Spleen (tissue), 11 donors: ENCODE measurements around the gene GRIN1. TPM values are rescaled to one million over a fixed set of nuclear protein-coding genes. Genes with fewer than 3 reads are reported as not detected.

Experiments
- DNase-seq: peaks from one replicate; pipeline ENCODE4 v3.0.0-alpha.2; 2020
- H3K27ac ChIP-seq, 8 donors: fragments of 200-600 bp; sonication (generic) in 7 of 8; 1 replicate in 4 of 8; 2 replicates in 4 of 8; pipeline versions ENCODE4 v1.5.0 to v1.8.0; 2016 to 2021; ENCODE audit warnings: inconsistent platforms in 4 of 8, mild to moderate bottlenecking in 4 of 8, moderate library complexity in 1 of 8
- H3K27me3 ChIP-seq, 7 donors: fragments of 200-600 bp; sonication (generic) in 6 of 7; replicated peaks in 1 of 7; 1 replicate in 4 of 7; 2 replicates in 3 of 7; pipeline versions ENCODE4 v1.5.0 to v1.8.0; 2016 to 2021; ENCODE audit warnings: inconsistent platforms in 3 of 7, mild to moderate bottlenecking in 1 of 7
- H3K36me3 ChIP-seq, 6 donors: fragments of 200-600 bp; sonication (generic) in 5 of 6; 1 replicate in 4 of 6; 2 replicates in 2 of 6; pipeline versions ENCODE4 v1.5.0 to v1.8.0; 2016 to 2021; ENCODE audit warnings: inconsistent platforms in 2 of 6
- H3K4me1 ChIP-seq, 6 donors: fragments of 200-600 bp; sonication (generic) in 5 of 6; 1 replicate in 3 of 6; 2 replicates in 3 of 6; pipeline versions ENCODE4 v1.5.0 to v1.8.0; 2016 to 2021; ENCODE audit warnings: inconsistent platforms in 3 of 6
- H3K4me3 ChIP-seq, 8 donors: fragments of 200-600 bp; sonication (generic) in 7 of 8; 1 replicate in 4 of 8; 2 replicates in 4 of 8; pipeline versions ENCODE4 v1.5.0 to v1.8.0; 2016 to 2021; ENCODE audit warnings: inconsistent platforms in 4 of 8, mild to moderate bottlenecking in 4 of 8, moderate library complexity in 2 of 8
- H3K9me3 ChIP-seq, 8 donors: fragments of 200-600 bp; sonication (generic) in 7 of 8; 1 replicate in 4 of 8; 2 replicates in 4 of 8; pipeline versions ENCODE4 v1.5.0 to v1.8.0; 2016 to 2021; ENCODE audit warnings: inconsistent platforms in 4 of 8
- POLR2A ChIP-seq, 3 donors: fragments of 450-650 bp; IDR thresholded peaks; one replicate each; pipeline ENCODE4 v1.5.1; 2017; ENCODE audit warnings: antibody characterized with exemption in 3 of 3, mild to moderate bottlenecking in 1 of 3
- POLR2AphosphoS5 ChIP-seq, 3 donors: sonication (generic); formaldehyde crosslinking; IDR thresholded peaks; one replicate each; pipeline ENCODE4 v1.5.1; 2017; ENCODE audit warnings: antibody characterized with exemption in 3 of 3
- WGBS, 5 donors: extraction: QIAGEN DNeasy Blood & Tissue Kit in 3 of 5; methylation state at CpG; one replicate each; pipeline versions ENCODE4 v1.1.5 to v1.1.7; 2013 to 2018; 5-methylcytosine and 5-hydroxymethylcytosine counted together
- intact Hi-C: fragments of 100-400 bp; cut with DNase I; formaldehyde crosslinking; loops from one replicate; pipeline ENCODE4 v1.15.0; 2023; ENCODE audit warnings: low total_unique reads
- polyA plus RNA-seq, 3 donors: library from polyadenylated mRNA; stranded (reverse); fragments of 200-250 nt; gene quantifications; one replicate each; pipeline ENCODE4 v1.2.1, GENCODE V29; 2013
- total RNA-seq, 7 donors: library from RNA; depleted of rRNA in 3 of 7; stranded (reverse); fragments of >200 nt in 3 of 7; fragmentation: NEBNext Ultra II Directional in 4 of 7; extraction: Animal tissue kit (Norgen Biotek cat#: 25700) in 4 of 7; gene quantifications; one replicate each; pipeline versions ENCODE4 v1.1.0 to v1.2.1, GENCODE V29; 2016 to 2021
- TF ChIP-seq, protein P1 (sequence below), 11 experiments: fragments of 200-600 bp in 7 of 11; fragments of 450-650 bp in 4 of 11; sonication (generic) in 4 of 11; IDR thresholded peaks in 8 of 11; conservative IDR thresholded peaks in 3 of 11; 1 replicate in 7 of 11; 2 replicates in 4 of 11; pipeline versions ENCODE4 v1.4.0 to v1.8.0; 2016 to 2021; ENCODE audit warnings: antibody characterized with exemption in 11 of 11, inconsistent platforms in 4 of 11, mild to moderate bottlenecking in 1 of 11
- donor health status: healthy with polysubstance abuse.
- donor health status: DM: no; HTN: no; CAD: no; lungs with moderate emphysema.
- donor health status: DM: no; HTN: no; CAD: no.
- donor health status: Bipolar disorder and iron deficiency.
- donor health status: healthy.
- donor health status: DM: no; HTN: no; CAD: no.
- donor health status: DM: yes; HTN: yes; CAD: no.

Gene GRIN1
- total and polyA plus RNA-seq, 10 donors = 0.03 to 0.70 (median 0.05) TPM; not detected in 6

DNA sequence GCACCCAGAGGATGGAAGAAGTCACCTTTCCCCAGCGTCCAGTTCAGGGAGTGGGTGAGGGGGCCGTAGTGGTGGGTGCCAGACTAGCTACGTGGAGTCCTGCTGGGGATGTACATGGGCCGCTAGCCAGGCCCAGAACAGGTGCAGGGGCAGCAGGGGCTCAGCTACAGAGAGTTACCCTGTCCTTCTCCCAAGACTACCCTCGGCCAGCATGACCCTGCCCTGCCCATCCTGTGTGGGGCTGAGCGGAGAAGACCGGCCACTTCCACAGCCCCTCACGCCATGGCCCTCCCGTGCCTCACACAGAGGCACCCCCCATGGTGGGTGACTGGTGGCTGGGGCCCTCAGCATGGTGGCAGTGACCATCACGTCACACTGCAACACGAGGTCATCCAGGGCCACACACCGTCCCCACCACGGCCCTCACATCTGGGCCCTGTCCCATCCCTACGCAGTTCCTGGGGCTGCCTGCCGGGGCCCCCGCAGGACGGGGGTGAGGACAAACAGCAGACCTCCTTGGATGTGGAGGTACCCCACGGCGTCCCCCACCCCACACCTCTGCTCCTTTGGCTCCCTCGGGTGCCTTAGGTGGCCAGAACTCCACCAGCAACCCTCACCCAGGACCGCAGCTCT, 23.4 kb upstream of the GRIN1 start:
- WGBS, 5 donors = 82 to 89% (median 85%) methylated on average over 10 to 21 of the region's 21 CpGs
- H3K4me1 ChIP-seq = peaks cover 8 to 43% (median 22%) of the 10 kb centered on the region in 6 donors
- peak overlapping the region in 5 of 8 donors; percentile 64 to 94 (median 79) for H3K4me3 ChIP-seq
- no peak for TF ChIP-seq POLR2A (IDR thresholded peaks at IDR 0.05)
- TF ChIP-seq, protein P1, sequence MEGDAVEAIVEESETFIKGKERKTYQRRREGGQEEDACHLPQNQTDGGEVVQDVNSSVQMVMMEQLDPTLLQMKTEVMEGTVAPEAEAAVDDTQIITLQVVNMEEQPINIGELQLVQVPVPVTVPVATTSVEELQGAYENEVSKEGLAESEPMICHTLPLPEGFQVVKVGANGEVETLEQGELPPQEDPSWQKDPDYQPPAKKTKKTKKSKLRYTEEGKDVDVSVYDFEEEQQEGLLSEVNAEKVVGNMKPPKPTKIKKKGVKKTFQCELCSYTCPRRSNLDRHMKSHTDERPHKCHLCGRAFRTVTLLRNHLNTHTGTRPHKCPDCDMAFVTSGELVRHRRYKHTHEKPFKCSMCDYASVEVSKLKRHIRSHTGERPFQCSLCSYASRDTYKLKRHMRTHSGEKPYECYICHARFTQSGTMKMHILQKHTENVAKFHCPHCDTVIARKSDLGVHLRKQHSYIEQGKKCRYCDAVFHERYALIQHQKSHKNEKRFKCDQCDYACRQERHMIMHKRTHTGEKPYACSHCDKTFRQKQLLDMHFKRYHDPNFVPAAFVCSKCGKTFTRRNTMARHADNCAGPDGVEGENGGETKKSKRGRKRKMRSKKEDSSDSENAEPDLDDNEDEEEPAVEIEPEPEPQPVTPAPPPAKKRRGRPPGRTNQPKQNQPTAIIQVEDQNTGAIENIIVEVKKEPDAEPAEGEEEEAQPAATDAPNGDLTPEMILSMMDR (IDR thresholded peaks at IDR 0.05 in 8 of 11, conservative IDR thresholded peaks at IDR 0.05 in 3 of 11) = no peak
- TF ChIP-seq POLR2AphosphoS5 (IDR thresholded peaks at IDR 0.05) = no peak
- no peak for DNase-seq
- no peaks in the 10 kb centered on the region for H3K9me3 ChIP-seq
- intact Hi-C loops = loop anchor here (5.0 kb wide), 1 partner anchor 107 kb away; the partner anchor contains the start of gene RNF208
- no peaks in the 10 kb centered on the region for H3K27me3 ChIP-seq
- H3K27ac ChIP-seq = peak overlapping the region in 1 of 8 donors; percentile 79
- peaks cover 0 to 30% (median 23%) of the 10 kb centered on the region in 6 donors for H3K36me3 ChIP-seq

DNA sequence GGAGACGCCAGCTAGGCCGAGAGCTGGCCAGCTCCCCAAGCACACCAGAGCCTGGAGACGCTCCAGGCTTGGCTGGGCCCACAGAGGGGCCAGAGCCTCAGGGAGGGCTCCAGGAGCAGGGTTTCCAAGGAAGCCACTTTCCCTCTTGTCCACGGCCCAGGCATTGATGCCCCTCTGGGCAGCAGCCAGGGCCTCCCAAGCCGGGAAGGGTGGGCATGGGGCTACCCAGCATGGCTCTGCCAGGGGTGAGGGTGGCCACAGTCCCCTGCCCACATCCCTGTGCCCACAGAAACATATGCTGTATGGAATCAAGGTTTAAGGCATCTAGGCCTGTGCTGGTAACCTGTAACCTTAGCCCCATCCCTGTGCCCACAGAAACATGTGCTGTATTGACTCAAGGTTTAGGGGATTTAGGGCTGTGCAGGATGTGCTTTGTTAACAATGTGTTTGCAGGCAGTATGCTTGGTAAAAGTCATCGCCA, 22.9 kb upstream of the GRIN1 start:
- no peaks in the 10 kb centered on the region for H3K27me3 ChIP-seq
- no peak overlapping the region for H3K27ac ChIP-seq
- H3K4me3 ChIP-seq = no peak overlapping the region
- TF ChIP-seq, protein P1 (IDR thresholded peaks at IDR 0.05 in 8 of 11, conservative IDR thresholded peaks at IDR 0.05 in 3 of 11) = no peak
- TF ChIP-seq POLR2AphosphoS5 (IDR thresholded peaks at IDR 0.05) = no peak
- TF ChIP-seq POLR2A (IDR thresholded peaks at IDR 0.05) = no peak
- no peak for DNase-seq
- no peaks in the 10 kb centered on the region for H3K9me3 ChIP-seq
- intact Hi-C loops = loop anchor here (5.0 kb wide), 1 partner anchor 106 kb away; the partner anchor contains the start of gene RNF208
- H3K4me1 ChIP-seq = peaks cover 8 to 49% (median 25%) of the 10 kb centered on the region in 6 donors
- 68 to 89% (median 78%) methylated on average over 5 to 6 of the region's 6 CpGs for WGBS, 5 donors
- H3K36me3 ChIP-seq = peaks cover 0 to 24% (median 18%) of the 10 kb centered on the region in 6 donors

DNA sequence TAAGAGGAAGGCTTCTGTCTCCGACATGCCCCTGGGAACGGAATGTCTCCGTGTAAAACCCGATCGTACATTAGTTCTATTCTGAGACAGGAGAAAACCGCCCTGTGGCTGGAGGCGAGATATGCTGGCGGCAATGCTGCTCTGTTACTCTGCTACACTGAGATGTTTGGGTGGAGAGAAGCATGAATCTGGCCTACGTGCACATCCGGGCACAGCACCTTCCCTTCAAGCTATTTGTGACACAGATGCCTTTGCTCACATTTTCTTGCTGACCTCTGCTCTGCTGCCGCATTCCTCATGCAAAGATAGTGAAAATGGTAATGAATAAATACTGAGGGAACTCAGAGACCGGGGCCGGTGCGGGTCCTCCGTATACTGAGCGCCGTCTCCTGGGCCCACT, 22.2 kb upstream of the GRIN1 start:
- intact Hi-C loops = loop anchor here (5.0 kb wide), 1 partner anchor 106 kb away; the partner anchor contains the start of gene RNF208
- H3K27me3 ChIP-seq = no peaks in the 10 kb centered on the region

More for the DNA sequence above, 22.2 kb upstream of the GRIN1 start:
- 75 to 84% (median 82%) methylated on average over 17 of the region's 17 CpGs for WGBS, 5 donors
- Histone ChIP-seq H3K4me3 (no peak overlapping the region), H3K9me3 (no peaks in the 10 kb centered on the region), H3K4me1 (peaks cover 8 to 53% (median 27%) of the 10 kb centered on the region in 6 donors), H3K36me3 (peaks cover 0 to 17% (median 12%) of the 10 kb centered on the region in 6 donors), H3K27ac (no peak overlapping the region)
- TF ChIP-seq, protein P1 (IDR thresholded peaks at IDR 0.05 in 8 of 11, conservative IDR thresholded peaks at IDR 0.05 in 3 of 11) = no peak
- DNase-seq = no peak
